Right lobe of liver (tissue), 6 donors: ENCODE measurements around the gene OLFML2B. TPM values are rescaled to one million over a fixed set of nuclear protein-coding genes. Genes with fewer than 3 reads are reported as not detected.

Source experiments
- ATAC-seq, 4 donors: fragments of 200-7000 bp; cut with Tn5 transposase; one replicate each; pipeline ENCODE4 v1.9.1; 2020; ENCODE audit warnings: mild to moderate bottlenecking in 4 of 4, moderate library complexity in 4 of 4
- DNase-seq, 3 donors: peaks; one replicate each; pipeline ENCODE4 v3.0.0-alpha.2; 2020
- H3K27ac ChIP-seq, 3 donors: fragments of 200-600 bp; one replicate each; pipeline ENCODE4 v1.8.0; 2022
- H3K27me3 ChIP-seq, 2 donors: fragments of 200-600 bp; one replicate each; pipeline ENCODE4 v1.8.0; 2022
- H3K36me3 ChIP-seq, 4 donors: fragments of 200-600 bp; sonication (generic) in 1 of 4; one replicate each; pipeline versions ENCODE4 v1.5.1 to v1.8.0; 2017 to 2022; ENCODE audit warnings: control low read depth in 1 of 4
- H3K4me1 ChIP-seq, 4 donors: fragments of 200-600 bp; sonication (generic) in 1 of 4; one replicate each; pipeline versions ENCODE4 v1.5.1 to v1.8.0; 2017 to 2022; ENCODE audit warnings: control low read depth in 1 of 4
- H3K4me3 ChIP-seq, 3 donors: fragments of 200-600 bp; one replicate each; pipeline ENCODE4 v1.8.0; 2022
- H3K9me3 ChIP-seq, 4 donors: fragments of 200-600 bp; sonication (generic) in 1 of 4; one replicate each; pipeline versions ENCODE4 v1.5.1 to v1.8.0; 2017 to 2022; ENCODE audit warnings: control low read depth in 1 of 4
- POLR2A ChIP-seq: fragments of 450-650 bp; IDR thresholded peaks from one replicate; pipeline ENCODE4 v1.6.1; 2017; ENCODE audit warnings: antibody characterized with exemption, mild to moderate bottlenecking
- WGBS: methylation state at CpG from one replicate; pipeline ENCODE4 v1.1.6; 2018; ENCODE audit warnings: low coverage, low lambda C conversion rate; ENCODE audit not compliant: insufficient coverage; ENCODE audit errors: missing lambda C conversion rate; 5-methylcytosine and 5-hydroxymethylcytosine counted together
- intact Hi-C, 2 donors: fragments of 100-400 bp; cut with DNase I; formaldehyde crosslinking; loops; one replicate each; pipeline versions ENCODE4 v1.11.2 to v1.14.1; 2022
- total RNA-seq, 6 experiments: library from RNA; depleted of rRNA in 2 of 6; stranded (reverse); fragments of >200 nt in 2 of 6; fragmentation: NEBNext Ultra II Directional in 3 of 6; extraction: Animal tissue kit (Norgen Biotek cat#: 25700) in 3 of 6; gene quantifications; one replicate each; pipeline versions ENCODE4 v1.1.0 to v1.2.4, GENCODE V29; 2016 to 2023
- TF ChIP-seq, protein P1 (sequence below), 4 donors: fragments of 200-600 bp in 3 of 4; fragments of 450-650 bp in 1 of 4; IDR thresholded peaks; one replicate each; pipeline versions ENCODE4 v1.5.1 to v1.8.0; 2016 to 2022; ENCODE audit warnings: antibody characterized with exemption in 4 of 4, mild to moderate bottlenecking in 2 of 4
- donor health status: DM: no; HTN: yes; CAD: no.
- donor health status: DM: no; HTN: no; CAD: no.
- donor health status: DM: no; HTN: no; CAD: no.
- donor health status: DM: no; HTN: yes; CAD: no.
- donor health status: DM: no; HTN: yes; CAD: no.

OLFML2B gene
- total RNA-seq, 6 experiments from 2014 or later: 0.37 to 2.1 (median 1.3) TPM

DNA sequence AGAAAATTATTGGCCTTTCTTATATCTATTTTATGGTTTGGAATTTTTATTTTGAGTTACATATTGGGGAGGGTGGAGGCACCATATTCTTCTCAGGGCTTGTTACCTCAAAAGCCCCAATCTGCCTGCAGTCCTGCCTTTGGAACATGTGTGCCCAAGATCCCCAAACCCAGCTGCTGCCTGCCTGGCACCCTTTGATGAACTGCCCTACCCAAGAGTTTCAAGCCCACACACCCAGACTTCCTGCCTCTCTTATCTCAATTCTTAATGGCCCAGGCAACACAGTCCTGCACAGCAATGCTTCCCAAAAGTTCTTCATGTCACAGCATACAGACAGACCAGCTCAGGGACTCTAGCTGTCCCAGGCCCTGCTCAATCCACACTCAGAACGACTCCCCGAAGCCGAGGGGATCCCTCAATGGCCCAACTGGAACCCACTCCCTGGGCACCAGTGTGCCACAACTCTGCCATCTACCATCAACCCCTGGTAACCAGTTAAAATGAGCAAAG is 19.2 kb downstream of the OLFML2B start:
- WGBS: 100% methylated on average over 1 of the region's 3 CpGs

DNA sequence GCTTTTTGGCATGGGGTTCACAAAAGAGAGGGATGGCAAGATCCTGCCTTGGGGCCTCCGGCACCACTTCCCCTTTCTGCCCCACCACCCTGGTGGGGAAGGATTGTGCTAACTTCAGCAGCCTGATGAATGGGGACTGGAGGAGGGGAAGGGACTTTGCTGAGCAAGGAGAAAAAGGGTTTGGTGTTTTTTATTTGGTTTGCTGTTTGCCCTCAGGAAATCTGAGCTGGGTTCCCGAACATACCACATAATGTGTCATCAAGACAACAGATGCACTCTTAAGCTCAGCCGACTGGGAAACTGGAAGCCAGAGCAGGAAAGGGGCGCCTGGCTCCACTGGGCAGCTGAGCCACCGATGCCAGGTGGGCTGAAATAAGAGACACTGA is 19.8 kb downstream of the OLFML2B start:
- no peak for TF ChIP-seq POLR2A
- TF ChIP-seq, protein P1, sequence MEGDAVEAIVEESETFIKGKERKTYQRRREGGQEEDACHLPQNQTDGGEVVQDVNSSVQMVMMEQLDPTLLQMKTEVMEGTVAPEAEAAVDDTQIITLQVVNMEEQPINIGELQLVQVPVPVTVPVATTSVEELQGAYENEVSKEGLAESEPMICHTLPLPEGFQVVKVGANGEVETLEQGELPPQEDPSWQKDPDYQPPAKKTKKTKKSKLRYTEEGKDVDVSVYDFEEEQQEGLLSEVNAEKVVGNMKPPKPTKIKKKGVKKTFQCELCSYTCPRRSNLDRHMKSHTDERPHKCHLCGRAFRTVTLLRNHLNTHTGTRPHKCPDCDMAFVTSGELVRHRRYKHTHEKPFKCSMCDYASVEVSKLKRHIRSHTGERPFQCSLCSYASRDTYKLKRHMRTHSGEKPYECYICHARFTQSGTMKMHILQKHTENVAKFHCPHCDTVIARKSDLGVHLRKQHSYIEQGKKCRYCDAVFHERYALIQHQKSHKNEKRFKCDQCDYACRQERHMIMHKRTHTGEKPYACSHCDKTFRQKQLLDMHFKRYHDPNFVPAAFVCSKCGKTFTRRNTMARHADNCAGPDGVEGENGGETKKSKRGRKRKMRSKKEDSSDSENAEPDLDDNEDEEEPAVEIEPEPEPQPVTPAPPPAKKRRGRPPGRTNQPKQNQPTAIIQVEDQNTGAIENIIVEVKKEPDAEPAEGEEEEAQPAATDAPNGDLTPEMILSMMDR (IDR thresholded peaks at IDR 0.05): no peak
- Histone ChIP-seq H3K4me3 (no peak overlapping the region), H3K36me3 (no peaks in the 10 kb centered on the region), H3K27me3 (no peaks in the 10 kb centered on the region), H3K4me1 (no peaks in the 10 kb centered on the region), H3K9me3 (no peaks in the 10 kb centered on the region), H3K27ac (peak overlapping the region in 1 of 3 donors; percentile 33)
- 35% methylated on average over 5 of the region's 5 CpGs for WGBS
- peak; percentile 63 to 79 (median 71) for ATAC-seq
- intact Hi-C loops: no loop called here
- DNase-seq: no peak

More for the DNA sequence above, 19.2 kb downstream of the OLFML2B start:
- no peaks in the 10 kb centered on the region for H3K4me1 ChIP-seq
- no peak overlapping the region for H3K4me3 ChIP-seq
- H3K27ac ChIP-seq: peak overlapping the region in 1 of 3 donors; percentile 33
- H3K27me3 ChIP-seq: no peaks in the 10 kb centered on the region
- H3K36me3 ChIP-seq: no peaks in the 10 kb centered on the region
- DNase-seq (no peak), ATAC-seq (no peak)
- H3K9me3 ChIP-seq: no peaks in the 10 kb centered on the region
- no peak for TF ChIP-seq POLR2A
- TF ChIP-seq, protein P1 (IDR thresholded peaks at IDR 0.05): no peak
- intact Hi-C loops: no loop called here

DNA sequence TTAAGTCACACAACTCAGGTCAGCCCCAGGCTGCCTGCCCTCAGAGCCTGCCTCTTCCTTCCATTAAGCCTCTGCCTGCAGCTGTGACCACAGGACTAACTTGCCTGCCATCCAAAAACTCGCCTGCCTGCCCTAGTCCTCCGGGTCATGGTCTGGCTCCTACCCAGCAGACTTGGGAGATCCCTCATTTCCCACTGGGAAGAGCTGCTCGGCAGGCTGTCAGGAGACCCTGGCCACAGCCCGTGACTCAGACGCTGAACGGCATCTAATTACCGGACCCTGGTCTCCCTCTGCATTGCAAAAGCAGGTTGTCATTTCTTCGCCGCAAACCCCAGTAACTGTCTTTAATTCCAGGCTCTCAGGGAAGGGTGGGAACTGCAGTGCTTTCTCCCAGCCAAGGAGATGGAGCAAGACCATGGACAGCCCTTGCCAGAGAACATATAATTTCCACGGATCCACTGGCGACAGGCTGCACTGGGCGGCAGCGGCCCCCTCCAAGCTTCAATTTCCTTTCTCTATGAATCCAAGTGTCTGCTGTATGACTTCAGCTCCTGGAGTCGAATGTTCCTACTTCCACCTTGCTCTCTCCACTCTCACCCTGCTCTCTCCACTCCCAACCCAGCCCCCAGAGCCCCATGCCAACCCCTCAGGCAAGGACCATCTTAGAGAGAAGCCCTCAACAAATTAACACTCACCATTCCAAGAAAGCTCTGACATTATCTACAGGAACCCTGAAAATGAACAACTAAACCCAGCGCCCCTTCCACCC is 20.4 kb downstream of the OLFML2B start:
- no peaks in the 10 kb centered on the region for H3K36me3 ChIP-seq
- no peaks in the 10 kb centered on the region for H3K9me3 ChIP-seq
- no peak for DNase-seq
- H3K4me1 ChIP-seq: no peaks in the 10 kb centered on the region
- H3K27me3 ChIP-seq: no peaks in the 10 kb centered on the region
- intact Hi-C loops: no loop called here
- TF ChIP-seq POLR2A: no peak
- TF ChIP-seq, protein P1 (IDR thresholded peaks at IDR 0.05): no peak
- ATAC-seq: peak in 3 of 4 donors; percentile 29 to 58 (median 44)
- H3K4me3 ChIP-seq: no peak overlapping the region
- WGBS: 44% methylated on average over 11 of the region's 15 CpGs
- peak overlapping the region in 2 of 3 donors; percentile 17 to 24 for H3K27ac ChIP-seq

DNA sequence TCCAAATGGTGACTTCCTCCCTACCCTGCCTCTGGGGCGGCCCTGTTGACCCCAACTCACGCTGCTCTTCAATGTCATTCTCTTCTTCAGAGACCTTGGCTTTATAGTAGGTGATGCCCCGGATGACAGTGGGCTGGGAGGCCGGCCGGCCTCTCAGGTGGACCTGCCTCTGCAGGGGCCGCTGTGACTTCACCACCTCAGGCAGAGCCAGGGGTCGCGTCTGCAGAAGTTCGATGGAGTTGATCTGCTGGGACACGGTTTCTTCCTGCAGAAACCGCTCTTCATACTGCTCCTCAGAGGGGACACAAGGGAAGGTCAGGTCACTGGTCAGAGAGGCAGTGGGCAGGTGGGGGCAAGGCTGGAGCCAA is 23.6 kb downstream of the OLFML2B start:
- no peak for DNase-seq
- H3K36me3 ChIP-seq: no peaks in the 10 kb centered on the region
- no peak for ATAC-seq
- H3K4me1 ChIP-seq: no peaks in the 10 kb centered on the region
- no peaks in the 10 kb centered on the region for H3K9me3 ChIP-seq
- no peak overlapping the region for H3K4me3 ChIP-seq
- no peak overlapping the region for H3K27ac ChIP-seq
- WGBS: 90% methylated on average over 2 of the region's 11 CpGs
- H3K27me3 ChIP-seq: no peaks in the 10 kb centered on the region
- TF ChIP-seq, protein P1 (IDR thresholded peaks at IDR 0.05): no peak
- TF ChIP-seq POLR2A: no peak
- intact Hi-C loops: no loop called here
